Activated B cell treated with CpG ODN at 0.5 μM for 24 hours (primary cell): ENCODE measurements around the gene CRTC3. TPM values are rescaled to one million over a fixed set of nuclear protein-coding genes. Genes with fewer than 3 reads are reported as not detected.
"Not testable (repeated sequence)": the region's sequence is repeated elsewhere in the genome, so short reads cannot be mapped to it uniquely, and the experiment has no call there.

Experiments used
- ATAC-seq: fragments of 200-7000 bp; cut with Tn5 transposase; one replicate; pipeline ENCODE4 v1.10.0; 2021; ENCODE audit warnings: low read depth, mild to moderate bottlenecking, moderate library complexity
- CTCF ChIA-PET: fragments of 350-600 bp; sonication (Branson Sonifier 250); formaldehyde crosslinking; loops from one replicate; lab custom pipeline; 2021; ENCODE audit warnings: antibody characterized with exemption; lab: Charles Lee
- POLR2A ChIA-PET: fragments of 350-600 bp; sonication (Branson Sonifier 250); formaldehyde crosslinking; loops from one replicate; lab custom pipeline; 2021; ENCODE audit warnings: antibody characterized with exemption; lab: Charles Lee
- DNase-seq: peaks from one replicate; pipeline ENCODE4 v3.0.0; 2022
- H3K27ac Mint-ChIP-seq: one replicate; pipeline ENCODE4 v1.8.0; 2020; ENCODE audit warnings: mixed read lengths
- H3K27me3 Mint-ChIP-seq: one replicate; pipeline ENCODE4 v1.8.0; 2021; ENCODE audit warnings: mixed read lengths
- H3K36me3 Mint-ChIP-seq: one replicate; pipeline ENCODE4 v1.8.0; 2021; ENCODE audit warnings: low read depth, mixed read lengths
- H3K4me1 Mint-ChIP-seq: one replicate; pipeline ENCODE4 v1.8.0; 2021; ENCODE audit warnings: mixed read lengths
- H3K4me3 Mint-ChIP-seq: one replicate; pipeline ENCODE4 v1.8.0; 2020; ENCODE audit warnings: mild to moderate bottlenecking, mixed read lengths
- H3K9me3 Mint-ChIP-seq: one replicate; pipeline ENCODE4 v1.8.0; 2020; ENCODE audit warnings: mixed read lengths
- CTCF ChIP-seq: fragments of 200-600 bp; IDR thresholded peaks from one replicate; pipeline ENCODE4 v1.8.0; 2022; ENCODE audit warnings: antibody characterized with exemption, mild to moderate bottlenecking
- intact Hi-C: fragments of 100-400 bp; cut with micrococcal nuclease; formaldehyde crosslinking; loops from one replicate; pipeline ENCODE4 v1.15.1; 2024
- total RNA-seq: library from RNA; stranded (reverse); gene quantifications from 2 replicates; pipeline ENCODE4 v1.2.3, GENCODE V29; 2022

The CRTC3 gene
- total RNA-seq, 1 donor from 2014 or later, result 65.0 TPM

DNA sequence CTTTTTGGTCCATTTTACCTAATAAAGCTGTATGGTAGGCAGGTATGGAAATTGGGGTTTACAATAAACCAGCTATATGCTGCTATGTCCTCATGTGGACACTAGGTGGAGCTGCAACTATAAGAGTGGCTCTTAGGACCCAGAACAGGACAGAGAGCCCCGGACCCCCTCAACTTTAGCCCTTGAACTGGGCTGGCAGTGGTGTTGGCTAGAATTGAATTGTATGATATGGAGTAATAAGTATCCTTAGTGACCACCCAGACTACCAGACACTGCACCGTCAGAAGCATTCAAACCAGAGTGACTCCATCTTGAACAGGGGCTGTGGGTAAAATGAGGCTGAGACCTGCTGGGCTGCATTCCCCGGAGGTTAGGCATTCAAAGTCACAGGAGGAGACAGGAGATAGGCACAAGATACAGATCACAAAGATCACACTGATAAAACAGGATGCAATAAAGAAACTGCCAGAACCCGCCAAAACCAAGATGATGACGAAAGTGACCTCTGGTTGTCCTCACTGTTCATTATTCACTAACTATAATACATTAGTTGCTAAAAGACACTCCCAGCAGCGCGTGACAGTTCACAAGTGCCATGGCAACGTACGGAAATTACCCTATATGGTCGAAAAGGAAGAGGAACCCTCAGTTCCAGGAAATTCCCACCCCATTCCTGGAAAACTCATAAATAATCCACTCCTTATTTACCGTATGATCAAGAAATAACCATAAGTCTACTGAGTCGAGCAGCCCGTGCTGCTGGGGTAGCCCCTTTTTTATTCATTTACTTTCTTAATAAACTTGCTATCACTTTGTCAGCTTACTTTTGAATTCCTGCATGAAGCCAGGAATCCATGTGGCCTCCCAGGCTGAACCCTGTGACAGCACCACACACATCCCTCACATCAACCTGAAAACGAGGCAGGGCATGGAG is 118.7 kb downstream of the CRTC3 start:
- ChIA-PET POLR2A (interaction anchor here (0.7 to 1.6 kb wide), 14 partner anchors 12 to 286 kb away, joined by 3 to 14 read pairs (median 5); partner anchors contain the start of genes BLM, CRTC3 and MAN2A2), CTCF (interaction anchor here (0.5 to 6.1 kb wide), 35 partner anchors 9 to 347 kb away, joined by 3 to 121 read pairs (median 4); partner anchors contain the start of genes BLM, FES, HDDC3 and UNC45A)
- H3K36me3 Mint-ChIP-seq, result peaks cover 12% of the 10 kb centered on the region
- peaks cover 7% of the 10 kb centered on the region for H3K4me1 Mint-ChIP-seq
- intact Hi-C loops, result loop anchor here (1.0 to 2.0 kb wide), 6 partner anchors 12 to 286 kb away; partner anchors contain the start of gene BLM
- peak overlapping the region; percentile 39 for H3K4me3 Mint-ChIP-seq
- TF ChIP-seq CTCF, result no peak
- peak; percentile 93 for ATAC-seq
- no peak for DNase-seq
- peaks cover 4% of the 10 kb centered on the region for H3K27me3 Mint-ChIP-seq
- no peaks in the 10 kb centered on the region for H3K9me3 Mint-ChIP-seq
- peak overlapping the region; percentile 43 for H3K27ac Mint-ChIP-seq

GRCh38 chr15:90650117-90650955 is 120.6 kb downstream of the CRTC3 start:
- Mint-ChIP-seq H3K27me3 (peaks cover 9% of the 10 kb centered on the region), H3K36me3 (peaks cover 4% of the 10 kb centered on the region), H3K9me3 (no peaks in the 10 kb centered on the region), H3K4me1 (peaks cover 14% of the 10 kb centered on the region), H3K27ac (no peak overlapping the region), H3K4me3 (no peak overlapping the region)
- no peak for TF ChIP-seq CTCF
- ATAC-seq (no peak), DNase-seq (no peak)
- ChIA-PET CTCF (interaction anchor here (0.6 to 6.1 kb wide), 7 partner anchors 43 to 284 kb away, joined by 3 to 121 read pairs (median 3); partner anchors contain the start of genes FES and UNC45A), POLR2A (interaction anchor here (0.6 to 1.0 kb wide), 3 partner anchors 43 to 234 kb away, joined by 3 to 5 read pairs (median 3); partner anchors contain the start of gene FES)
- intact Hi-C loops, result no loop called here

GRCh38 chr15:90650956-90651689 is 121.4 kb downstream of the CRTC3 start:
- peaks cover 15% of the 10 kb centered on the region for H3K4me1 Mint-ChIP-seq
- H3K27me3 Mint-ChIP-seq, result peaks cover 11% of the 10 kb centered on the region
- intact Hi-C loops, result no loop called here
- DNase-seq, result no peak
- H3K9me3 Mint-ChIP-seq, result no peaks in the 10 kb centered on the region
- TF ChIP-seq CTCF, result no peak
- ChIA-PET POLR2A (interaction anchor here (1.0 kb wide), 1 partner anchor 233 kb away, joined by 5 read pairs; the partner anchor contains the start of gene FES), CTCF (interaction anchor here (6.1 kb wide), 1 partner anchor 235 kb away, joined by 121 read pairs; the partner anchor contains the start of gene FES)
- peak overlapping the region; percentile 37 for H3K27ac Mint-ChIP-seq
- ATAC-seq, result no peak
- no peaks in the 10 kb centered on the region for H3K36me3 Mint-ChIP-seq
- no peak overlapping the region for H3K4me3 Mint-ChIP-seq

- peaks cover 15% of the 10 kb centered on the region for H3K27me3 Mint-ChIP-seq
- DNase-seq (no peak), ATAC-seq (peak; percentile 65)
- H3K36me3 Mint-ChIP-seq, result no peaks in the 10 kb centered on the region
- intact Hi-C loops, result no loop called here
- TF ChIP-seq CTCF, result no peak
- ChIA-PET POLR2A (interaction anchor here (0.7 to 1.6 kb wide), 6 partner anchors 11 to 277 kb away, joined by 3 to 8 read pairs (median 4); partner anchors contain the start of gene BLM), CTCF (interaction anchor here (0.6 to 0.9 kb wide), 3 partner anchors 40 to 280 kb away, joined by 3 to 5 read pairs (median 3); partner anchors contain the start of gene UNC45A)
- no peaks in the 10 kb centered on the region for H3K9me3 Mint-ChIP-seq
- H3K27ac Mint-ChIP-seq, result no peak overlapping the region
- H3K4me1 Mint-ChIP-seq, result peaks cover 40% of the 10 kb centered on the region
- no peak overlapping the region for H3K4me3 Mint-ChIP-seq
These were observed 124.8 kb downstream of the CRTC3 start for GRCh38 chr15:90654233-90655136.

DNA sequence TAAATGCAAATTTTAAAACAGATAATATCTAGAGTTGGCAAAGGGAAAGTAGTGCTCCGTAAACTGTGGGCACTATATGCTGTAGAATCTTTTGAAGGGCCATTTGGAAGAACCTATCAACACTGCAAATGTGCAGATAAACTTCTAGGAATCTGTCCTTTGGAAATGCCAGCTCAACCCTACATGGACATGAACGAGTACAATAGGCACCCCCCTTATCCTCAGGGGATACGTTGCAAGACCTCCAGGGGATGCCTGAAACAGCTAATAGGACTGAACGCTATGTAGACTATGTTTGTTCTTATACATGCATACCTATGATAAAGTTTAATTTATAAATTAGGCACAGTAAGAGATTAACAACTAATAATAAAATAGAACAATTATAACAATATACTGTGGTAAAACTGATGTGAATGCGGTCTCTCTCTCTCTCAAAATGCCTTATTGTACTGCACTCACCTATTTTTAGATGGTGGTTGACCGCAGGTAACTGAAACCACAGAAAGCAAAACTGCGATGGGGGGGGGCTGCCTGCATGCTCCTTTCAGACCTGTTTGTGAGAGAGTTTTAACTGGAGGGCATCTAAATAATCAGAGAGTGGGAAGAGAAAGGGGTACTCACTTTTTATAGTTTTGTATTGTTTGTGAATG is 127.9 kb downstream of the CRTC3 start:
- CTCF ChIA-PET, intact Hi-C loops, H3K9me3 Mint-ChIP-seq, H3K36me3 Mint-ChIP-seq: not testable (repeated sequence)
- H3K4me1 Mint-ChIP-seq, result peaks cover 68% of the 10 kb centered on the region
- peaks cover 17% of the 10 kb centered on the region for H3K27me3 Mint-ChIP-seq
- peak overlapping the region; percentile 75 for H3K4me3 Mint-ChIP-seq
- peak overlapping the region; percentile 82 for H3K27ac Mint-ChIP-seq
- ATAC-seq, result peak; percentile 13
- POLR2A ChIA-PET, result interaction anchor here (0.9 to 1.2 kb wide), 3 partner anchors 10 to 63 kb away, joined by 3 to 4 read pairs (median 3); no protein-coding TSS in a partner anchor
- peak; percentile 60 for DNase-seq
